Activated T-helper 1 cell treated with Interleukin-2 at 50 U/mL for 16 hours (primary cell): ENCODE data around the gene ANKRD27.
A peak's percentile ranks its signal among the peaks of the same experiment; 100 is the strongest.
"Not testable (repeated sequence)": the region's sequence is repeated elsewhere in the genome, so short reads cannot be mapped to it uniquely, and the experiment has no call there.

Experiments
- DNase-seq: peaks from one replicate; pipeline ENCODE4 v3.0.0-alpha.2; 2020; ENCODE audit warnings: low read depth

ANKRD27 gene

DNA sequence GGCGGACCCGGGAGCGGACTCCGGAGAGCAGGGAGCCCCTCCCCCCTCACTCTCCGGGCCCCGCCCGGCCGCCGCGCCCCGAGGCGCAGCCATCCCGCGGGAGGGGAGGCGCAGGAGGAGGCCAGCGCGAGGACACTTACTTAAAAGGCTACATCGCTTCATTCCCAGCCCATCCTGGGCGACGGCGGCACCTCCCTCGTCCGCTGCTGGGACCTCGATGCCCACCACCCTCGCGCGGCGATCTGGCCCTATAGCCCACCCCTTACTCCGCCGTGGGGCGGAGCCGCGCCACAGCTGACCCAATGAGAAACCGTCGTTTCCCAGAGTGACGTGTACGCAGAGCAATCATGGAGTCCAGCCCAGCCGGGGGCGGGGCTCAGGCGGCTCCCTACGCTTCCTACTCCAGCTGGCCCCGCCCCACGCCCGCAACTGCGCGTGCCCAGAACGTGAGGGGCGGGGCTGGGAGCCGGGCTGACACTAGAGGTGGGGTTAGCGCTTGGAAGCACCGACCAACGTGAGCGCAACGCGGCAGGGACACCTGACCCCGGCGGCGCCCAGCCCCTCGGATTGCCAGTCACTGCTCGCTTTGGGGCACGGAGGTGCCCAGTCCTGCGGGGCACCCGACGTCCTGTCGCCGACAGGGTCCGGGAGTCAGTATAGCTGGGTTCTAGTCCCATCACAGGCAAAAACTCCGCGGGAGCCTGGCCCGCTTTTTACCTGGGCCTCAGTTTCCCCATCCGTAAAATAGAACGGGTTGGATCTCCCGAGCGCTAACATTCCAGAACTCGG is at the start of gene ANKRD27:
Gene ANKRD27, minus strand, starts transcription at position 250 of the 789 bp plus-strand sequence. CDS start 16,165 bp downstream, outside the sequence.
- peak; percentile 98 for DNase-seq

DNA sequence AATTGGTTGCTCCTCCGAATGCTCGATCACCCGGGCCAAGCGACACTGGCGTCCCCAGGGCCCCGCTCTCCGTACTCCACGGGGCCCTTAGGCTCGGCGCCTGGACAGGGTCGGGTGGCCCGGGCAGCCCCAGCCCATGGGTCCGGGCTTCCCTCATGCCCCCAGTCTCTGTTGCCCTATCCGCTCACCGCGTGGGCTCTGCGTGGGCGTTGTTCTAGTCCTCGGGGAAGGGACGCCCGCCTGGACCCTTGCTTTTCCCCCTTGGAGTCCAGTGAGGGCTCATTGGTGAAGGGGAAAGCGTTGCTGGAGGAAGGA is 45.9 kb upstream of the ANKRD27 start:
- no peak for DNase-seq

DNA sequence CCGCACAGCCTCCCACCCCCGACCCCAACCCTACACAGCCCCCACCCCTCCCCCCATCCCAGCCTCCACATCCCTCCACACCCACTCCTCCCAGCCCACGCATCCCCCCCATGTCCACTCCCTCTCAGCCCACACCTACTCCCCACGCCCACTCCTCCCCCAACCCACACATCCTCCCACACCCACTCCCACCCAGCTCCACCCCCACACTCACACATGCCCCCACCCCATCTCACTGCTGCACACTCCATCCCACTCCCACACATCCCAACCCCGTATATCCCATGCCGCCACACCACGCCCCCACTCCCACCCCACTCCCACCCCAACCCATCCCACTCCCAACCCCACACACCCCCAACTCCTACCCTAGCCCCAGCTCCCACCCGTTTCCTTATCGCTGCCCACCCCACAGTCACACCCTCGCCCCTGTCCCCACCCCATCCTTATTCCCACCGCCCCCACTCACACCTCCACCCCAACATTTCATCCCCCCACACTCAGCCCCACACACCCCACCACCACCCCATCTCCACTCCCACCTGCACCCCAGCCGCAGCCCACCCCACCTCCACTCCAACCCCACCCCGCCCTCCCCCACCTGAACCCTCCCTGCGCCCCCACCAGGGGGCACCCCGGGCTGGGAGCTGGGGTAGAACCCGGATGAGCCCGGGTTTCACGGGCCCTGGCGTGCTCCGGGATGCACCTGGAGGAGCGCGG is 45.4 kb upstream of the ANKRD27 start:
- DNase-seq: no peak

DNA sequence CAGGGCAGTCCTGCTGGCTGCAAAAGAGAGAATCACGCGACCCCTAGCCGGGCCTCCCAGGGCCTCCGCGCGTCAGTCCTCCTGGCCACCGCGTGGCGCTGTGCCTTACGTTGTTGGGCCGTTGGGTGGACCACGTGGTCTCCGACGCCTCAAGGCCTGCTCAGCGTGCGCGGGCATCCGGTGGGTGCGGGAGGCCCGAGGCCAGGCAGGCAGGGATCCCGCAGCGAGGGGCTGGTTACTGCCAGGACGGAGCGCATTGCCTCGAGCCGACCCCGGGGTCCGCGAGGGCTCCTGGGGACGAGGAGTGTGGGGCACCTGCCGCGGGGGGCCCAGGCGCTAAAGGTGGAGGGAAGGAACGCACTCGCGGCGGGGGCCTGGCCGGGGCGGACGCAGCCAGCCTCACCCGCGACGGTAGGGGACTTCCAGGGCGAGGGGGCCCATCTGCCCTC is 44.7 kb upstream of the ANKRD27 start, which contains the start of gene TDRD12:
Gene TDRD12, plus strand, starts transcription at position 157 of the 449 bp plus-strand sequence. CDS start 306 bp downstream, outside the sequence.
- DNase-seq: no peak

DNA sequence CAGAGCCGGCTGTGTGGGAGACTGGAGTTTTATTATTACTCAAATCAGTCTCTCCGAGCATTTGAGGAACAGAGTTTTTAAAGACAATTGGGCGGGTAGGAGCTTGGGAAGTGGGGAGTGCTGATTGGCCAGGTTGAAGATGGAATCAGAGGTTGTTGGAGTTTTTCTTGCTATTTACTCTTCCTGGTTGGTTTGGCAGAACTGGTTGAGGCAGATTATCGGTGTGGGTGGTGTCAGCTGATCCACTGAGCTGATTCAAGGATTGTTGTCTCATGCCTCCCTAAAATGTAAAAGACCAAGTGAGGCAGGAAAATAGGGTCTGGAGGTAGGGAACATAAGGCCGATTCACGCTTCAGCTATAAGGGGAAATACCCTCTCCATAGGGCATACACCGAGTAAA is 43.3 kb upstream of the ANKRD27 start:
- DNase-seq: no peak

DNA sequence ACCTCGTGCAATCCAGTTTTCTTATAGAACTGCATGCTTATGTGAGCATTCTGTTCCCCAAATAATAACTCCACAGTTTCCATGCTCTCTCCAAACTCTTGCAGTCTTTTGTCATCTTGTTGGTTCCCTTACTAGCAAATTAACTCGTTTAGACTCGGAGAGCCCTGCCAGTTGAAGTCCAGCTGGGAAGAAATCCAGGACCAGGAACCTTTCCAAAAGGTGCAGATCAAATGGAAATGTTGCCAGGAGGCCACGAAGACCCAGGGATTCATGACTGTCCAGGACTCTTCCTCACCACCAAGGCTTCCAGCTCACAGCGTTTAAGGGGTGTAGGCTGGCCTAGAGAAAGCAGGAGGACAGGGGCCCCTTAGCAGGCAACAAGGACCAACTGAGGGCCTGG is 42.5 kb upstream of the ANKRD27 start:
- DNase-seq: no peak

DNA sequence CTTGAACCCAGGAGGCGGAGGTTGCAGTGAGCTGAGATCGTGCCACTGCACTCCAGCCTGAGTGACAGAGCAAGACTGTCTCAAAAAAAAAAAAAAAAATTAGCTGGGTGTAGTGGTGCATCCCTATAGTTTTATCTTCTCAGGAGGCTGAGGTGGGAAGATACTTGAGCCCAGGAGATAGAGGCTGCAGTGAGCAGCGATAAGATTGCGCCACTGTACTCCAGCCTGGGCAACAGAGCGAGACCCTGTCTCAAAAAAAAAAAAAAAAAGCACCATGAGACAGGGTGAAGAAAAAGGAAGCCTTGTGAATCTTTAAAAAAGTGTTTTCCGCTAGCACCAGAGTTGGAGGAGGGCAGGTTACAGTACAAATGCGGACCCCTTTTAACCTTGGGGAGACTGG is 41.2 kb upstream of the ANKRD27 start:
- not testable (repeated sequence) for DNase-seq

DNA sequence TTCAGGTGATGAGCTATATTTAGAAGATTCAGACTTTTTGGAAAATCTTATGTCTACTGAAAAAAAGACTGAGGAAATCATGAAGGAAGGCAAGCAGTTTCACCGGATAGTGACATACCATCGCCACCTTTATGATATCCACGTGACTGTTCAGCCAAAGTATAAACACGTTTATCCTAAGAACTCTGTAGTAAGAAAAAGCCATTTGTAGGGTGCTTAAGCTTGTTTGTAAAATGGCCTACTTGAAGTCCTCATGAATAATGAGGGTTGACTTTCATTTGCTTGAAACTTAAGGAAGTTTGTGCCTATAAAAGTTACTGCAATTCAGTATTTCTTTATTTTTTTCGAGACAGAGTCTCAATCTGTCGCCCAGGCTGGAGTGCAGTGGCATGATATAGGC is 36.8 kb upstream of the ANKRD27 start:
- no peak for DNase-seq

DNA sequence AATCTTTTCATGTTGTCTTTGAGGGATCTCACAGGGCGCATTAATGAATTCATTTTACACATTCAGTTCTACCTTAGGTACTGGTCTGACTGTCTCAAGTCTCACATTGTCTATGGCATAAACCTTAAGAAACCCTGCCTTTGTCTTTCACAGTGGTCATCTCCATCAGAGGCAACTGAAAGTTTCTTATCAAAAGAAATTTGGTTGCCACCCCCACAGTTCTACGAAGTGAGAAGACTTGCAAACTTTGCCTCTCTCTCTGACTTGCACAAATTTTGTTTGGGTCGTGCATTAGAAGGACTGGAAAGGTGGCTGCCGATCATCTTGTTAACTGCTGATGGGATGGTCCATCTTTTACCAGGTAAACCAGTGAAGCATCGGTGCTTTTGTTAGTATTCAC is 34.1 kb upstream of the ANKRD27 start:
- DNase-seq: no peak

DNA sequence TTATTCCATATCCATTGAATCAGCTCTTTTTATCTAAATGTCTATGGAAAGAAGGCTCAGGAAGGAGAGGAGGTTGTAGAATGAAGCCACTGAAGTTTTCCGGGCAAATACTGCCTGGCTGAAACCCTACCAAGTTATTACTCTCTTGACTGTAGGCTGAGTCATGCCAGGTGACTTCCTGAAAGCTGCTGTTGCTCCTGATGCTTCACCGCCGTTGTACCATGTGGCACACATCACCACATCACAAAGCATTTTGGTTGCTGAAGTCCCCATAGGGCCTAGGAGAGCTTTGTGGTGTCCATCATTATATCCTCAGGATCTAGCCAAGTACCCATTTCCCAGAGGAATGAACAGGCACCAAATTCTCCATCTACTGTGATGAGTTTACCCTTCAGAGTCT is 33.5 kb upstream of the ANKRD27 start:
- no peak for DNase-seq

DNA sequence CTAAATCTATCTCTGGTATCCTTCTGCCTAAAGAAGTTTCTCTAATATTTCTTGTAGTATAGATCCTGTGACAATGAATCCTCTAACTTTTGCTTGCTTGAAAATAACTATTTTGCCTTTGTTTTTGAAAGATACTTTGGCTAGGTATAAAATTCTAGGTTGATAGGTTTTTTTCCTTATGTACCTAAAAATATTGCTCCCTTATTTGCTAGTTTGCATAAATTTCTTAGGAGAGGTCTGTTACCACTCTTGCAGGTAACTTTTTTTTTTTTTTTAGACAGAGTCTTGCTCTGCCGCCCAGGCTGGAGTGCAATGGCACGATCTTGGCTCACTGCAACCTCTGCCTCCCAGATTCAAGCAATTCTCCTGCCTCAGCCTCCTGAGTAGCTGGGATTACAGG is 29.0 kb upstream of the ANKRD27 start:
- DNase-seq: not testable (repeated sequence)

DNA sequence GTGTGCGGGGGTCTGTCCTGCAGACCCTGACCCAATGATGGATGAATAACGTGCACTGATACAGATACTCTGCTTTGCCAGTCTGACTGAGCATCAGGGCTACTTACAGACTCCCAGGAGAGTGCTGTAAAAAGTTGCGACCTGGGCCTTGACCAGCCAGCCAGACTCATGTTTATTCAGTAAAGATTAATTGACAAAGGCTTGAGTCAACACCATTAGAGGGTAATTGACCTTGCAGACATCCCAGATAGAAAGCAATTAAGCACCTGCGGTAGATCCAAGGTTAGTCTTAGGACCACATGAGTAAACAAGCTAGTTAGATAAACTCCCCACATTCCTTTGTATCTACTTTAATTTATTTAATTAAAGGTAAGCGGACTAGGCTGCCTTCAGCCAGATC is 27.0 kb upstream of the ANKRD27 start:
- DNase-seq: no peak

DNA sequence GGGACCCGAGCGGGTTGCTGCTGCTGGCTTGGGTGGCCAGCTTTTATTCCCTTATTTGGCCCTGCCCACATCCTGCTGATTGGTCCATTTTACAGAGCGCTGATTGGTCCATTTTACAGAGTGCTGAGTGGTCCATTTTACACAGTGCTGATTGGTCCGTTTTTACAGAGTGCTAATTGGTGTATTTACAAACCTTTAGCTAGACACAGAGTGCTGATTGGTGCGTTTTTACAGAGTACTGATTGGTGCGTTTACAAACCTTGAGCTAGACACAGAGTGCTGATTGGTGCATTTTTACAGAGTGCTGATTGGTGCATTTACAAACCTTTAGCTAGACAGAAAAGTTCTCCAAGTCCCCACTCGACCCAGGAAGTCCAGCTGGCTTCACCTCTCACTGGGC is 25.1 kb upstream of the ANKRD27 start:
- not testable (repeated sequence) for DNase-seq

DNA sequence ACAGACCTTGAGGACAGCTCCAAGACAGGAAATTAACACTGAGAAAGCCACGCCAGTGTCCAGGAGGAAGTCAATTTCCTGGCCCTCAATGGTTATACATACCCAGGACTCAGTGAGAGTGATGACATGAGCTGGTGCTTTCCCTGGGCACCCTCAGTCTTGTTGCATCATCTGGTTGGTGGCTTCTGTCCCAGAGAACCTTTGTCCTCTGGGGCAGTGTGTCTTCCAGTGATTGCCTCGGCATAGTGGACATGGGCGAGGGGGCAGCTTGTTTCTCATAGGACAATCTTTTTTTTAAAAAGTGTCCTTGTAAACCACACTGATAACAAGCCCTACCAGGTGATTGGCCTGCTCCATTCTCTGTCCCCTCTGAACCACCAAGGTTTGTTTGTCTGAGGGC is 21.8 kb upstream of the ANKRD27 start:
- DNase-seq: not testable (repeated sequence)

DNA sequence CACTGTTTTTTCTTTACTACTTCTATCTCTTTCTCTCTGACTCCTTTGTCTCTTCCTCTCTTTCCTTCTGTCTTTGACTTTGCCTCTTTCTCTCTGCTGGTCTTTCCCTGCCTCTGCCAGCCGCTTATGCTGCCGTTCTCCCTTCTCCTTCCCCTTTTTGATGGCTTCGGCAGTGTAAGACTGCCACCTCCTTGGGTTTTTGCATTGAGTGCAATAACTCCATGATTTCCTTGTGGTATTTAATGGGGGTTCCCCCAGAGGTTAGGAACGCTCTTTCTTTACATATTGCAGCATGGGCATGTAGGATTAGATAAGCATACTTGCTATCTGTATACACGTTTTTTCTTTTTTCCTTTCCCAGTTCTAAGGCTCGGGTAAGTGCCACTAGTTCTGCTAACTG is 20.5 kb upstream of the ANKRD27 start:
- not testable (repeated sequence) for DNase-seq

DNA sequence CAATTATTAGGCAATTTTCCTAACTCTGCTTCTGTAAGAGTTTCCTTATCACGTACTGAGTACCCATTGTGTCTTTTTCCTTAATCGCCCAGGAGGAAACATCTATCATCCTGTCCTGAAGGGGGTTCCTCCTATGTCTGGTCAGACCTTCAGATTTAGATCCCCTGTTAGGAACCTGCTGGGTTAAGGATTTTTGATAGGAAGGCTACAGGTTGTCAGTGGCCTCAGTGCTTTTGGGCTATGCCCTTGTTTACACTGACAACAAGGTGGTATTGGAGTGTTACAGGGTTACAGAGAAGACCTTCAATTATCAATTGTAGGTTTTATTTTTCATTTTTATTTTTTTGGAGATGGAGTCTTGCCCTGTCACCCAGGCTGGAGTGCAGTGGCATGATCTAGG is 19.9 kb upstream of the ANKRD27 start:
- not testable (repeated sequence) for DNase-seq

DNA sequence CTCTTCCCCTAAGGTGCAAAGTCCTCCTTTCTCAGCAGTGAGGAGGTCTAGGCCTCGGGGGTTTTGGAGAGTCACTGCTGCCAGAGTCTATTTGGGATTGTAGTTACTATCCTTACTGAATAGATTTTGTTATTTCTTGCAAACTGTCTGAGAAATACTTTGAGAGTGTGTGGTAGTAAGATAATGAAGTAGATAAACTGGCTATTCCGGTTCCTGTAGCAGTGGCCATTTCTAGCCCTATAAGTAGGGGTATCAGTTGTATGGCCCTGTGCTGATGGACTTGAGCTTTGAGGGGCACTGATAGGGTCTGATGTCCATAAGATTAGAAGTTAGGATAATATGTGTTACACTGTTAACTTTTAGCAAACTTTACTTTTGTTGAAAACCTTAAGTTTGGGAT is 19.3 kb upstream of the ANKRD27 start:
- not testable (repeated sequence) for DNase-seq

DNA sequence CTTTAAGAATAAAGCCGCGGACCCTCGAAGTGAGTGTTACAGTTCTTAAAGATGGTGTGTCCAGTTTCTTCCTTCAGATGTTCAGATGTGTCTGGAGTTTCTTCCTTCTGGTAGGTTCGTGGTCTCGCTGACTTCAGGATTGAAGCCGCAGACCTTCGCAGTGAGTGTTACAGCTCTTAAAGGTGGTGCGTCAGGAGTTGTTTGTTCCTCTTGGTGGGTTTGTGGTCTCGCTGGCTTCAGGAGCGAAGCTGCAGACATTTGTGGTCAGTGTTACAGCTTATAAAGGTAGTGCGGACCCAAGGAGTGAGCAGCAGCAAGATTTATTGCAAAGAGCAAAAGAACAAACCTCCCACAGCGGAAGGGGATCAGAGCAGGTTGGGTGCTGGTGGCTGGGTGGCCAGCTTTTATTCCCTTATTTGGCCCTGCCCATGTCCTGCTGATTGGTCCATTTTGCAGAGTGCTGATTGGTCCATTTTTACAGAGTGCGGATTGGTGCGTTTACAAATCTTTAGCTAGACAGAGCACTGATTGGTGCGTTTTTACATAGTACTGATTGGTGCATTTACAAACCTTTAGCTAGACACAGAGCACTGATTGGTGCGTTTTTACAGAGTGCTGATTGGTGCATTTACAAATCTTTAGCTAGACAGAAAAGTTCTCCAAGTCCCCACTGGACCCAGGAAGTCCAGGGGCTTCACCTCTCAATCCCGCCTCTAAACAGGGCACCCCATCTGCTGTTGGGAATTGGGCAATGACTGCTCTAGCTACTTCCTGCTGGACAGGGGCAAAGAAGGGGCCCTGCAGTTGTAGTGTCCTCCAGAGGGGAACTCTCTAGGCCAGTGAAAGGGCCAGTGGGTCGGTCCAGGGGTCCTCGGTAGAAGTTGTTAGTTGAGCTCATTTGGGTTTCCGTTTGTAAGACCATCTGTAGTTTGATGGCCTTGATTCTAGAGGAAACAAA is 18.4 kb upstream of the ANKRD27 start:
- DNase-seq: not testable (repeated sequence)

DNA sequence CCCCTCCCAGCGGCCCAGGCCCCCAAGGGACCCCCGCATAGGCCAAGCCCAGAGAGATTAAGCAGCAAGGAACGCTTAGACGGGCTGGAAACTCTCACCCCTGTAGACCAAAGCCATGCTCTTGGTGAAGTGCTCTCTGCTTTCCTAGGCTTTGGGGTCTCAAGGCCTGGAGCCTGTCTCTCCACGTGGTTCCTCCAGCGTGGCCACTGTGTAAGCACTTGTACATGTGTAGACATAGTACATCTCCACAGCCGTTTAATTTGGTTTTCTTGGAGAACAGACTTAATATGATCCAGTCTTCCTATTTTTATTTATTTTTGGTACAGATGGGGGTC is 17.7 kb upstream of the ANKRD27 start:
- DNase-seq: no peak

DNA sequence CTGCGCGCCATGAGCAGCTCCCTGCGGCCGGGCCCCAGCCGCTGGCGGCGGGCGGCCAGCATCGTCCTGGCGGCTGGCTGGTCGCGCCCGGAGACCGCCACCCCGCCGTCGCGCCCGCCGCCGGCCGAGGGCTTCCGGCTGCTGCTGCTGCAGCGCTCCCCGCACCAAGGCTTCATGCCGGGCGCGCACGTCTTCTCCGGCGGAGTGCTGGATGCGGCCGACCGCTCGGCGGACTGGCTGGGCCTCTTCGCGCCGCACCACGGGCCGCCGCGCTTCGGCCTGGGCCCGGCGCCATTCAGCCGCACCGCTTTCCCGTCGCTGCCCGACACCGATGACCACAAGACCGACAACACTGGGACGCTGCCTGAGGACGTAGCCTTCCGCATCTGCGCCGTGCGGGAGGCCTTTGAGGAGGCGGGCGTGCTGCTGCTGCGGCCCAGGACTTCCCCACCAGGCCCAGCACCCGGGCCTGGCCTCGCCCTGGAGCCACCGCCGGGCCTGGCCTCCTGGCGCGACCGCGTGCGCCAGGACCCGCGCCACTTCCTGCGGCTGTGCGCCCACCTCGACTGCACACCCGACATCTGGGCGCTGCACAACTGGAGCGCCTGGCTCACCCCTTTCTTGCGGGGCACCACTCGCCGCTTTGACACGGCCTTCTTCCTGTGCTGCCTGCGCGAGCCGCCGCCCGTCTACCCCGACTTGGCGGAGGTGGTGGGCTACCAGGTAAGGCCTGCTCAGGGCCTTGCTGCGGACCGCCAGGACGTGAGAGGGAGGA is 17.2 kb upstream of the ANKRD27 start:
- peak; percentile 17 for DNase-seq

DNA sequence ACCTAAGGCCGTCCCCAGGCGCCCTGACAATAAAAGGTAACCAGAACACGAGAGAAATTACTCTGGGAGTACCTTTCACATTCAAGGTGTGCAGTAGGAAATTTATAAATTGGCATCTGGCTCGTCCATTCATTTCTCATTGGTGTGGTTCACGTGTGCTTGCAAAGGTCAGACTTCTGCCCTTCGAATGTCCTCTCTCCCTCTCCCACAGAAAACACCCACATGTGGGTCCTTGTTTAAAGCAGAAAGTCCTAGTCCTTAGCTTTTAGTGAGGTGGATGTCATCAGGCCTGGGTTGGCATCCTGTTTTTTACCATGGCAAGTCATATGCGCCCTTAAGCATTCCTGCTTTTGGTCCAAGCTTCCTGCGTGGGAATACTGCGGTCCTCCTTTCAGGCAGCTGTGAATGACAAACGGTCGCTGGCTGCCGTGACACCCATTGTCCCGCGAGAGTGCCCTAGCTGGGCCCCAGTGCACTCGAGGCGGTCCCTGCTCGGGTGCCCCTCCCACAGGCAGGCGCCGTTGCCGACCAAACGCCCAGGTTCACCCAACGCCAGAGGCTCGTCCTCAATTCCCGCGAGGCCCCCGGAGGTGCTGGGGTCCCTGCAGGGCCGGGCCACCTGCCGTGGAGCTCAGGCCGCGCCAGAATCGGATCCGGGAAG is 16.4 kb upstream of the ANKRD27 start, which contains the start of gene NUDT19:
Gene NUDT19, plus strand, starts transcription at position 531 of the 661 bp plus-strand sequence. CDS start 140 bp downstream, outside the sequence.
- DNase-seq: peak; percentile 61
